ENCODE data around the gene GRM8.

DNA sequence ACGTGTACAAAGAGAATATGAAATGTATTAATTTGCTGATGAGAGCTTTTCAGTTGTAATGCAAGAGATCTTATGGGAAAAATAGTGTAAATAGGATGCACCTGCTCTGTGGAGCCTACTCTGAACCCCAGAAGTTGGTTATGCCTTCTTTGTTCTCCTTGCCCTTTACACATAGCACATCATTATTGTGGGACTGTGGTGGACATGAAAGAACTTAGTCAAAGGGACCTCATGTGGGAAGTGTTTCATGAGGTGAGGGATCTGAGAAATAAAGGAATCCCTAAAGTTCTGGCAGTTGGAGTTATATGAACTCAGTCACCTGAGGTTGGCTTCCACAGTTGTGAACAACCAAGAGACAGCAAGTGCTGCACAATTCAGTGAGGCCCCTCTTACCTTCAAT is 66.1 kb downstream of the GRM8 start:
- TF ChIP-seq CTCF (IDR thresholded peaks at IDR 0.05) (no peak), POLR2A (IDR thresholded peaks at IDR 0.05) (no peak), POLR2AphosphoS5 (IDR thresholded peaks at IDR 0.05) (no peak)

Measured in suprapubic skin (tissue), 4 donors.